ENCODE results near the gene TENM4.

The TENM4 gene

DNA sequence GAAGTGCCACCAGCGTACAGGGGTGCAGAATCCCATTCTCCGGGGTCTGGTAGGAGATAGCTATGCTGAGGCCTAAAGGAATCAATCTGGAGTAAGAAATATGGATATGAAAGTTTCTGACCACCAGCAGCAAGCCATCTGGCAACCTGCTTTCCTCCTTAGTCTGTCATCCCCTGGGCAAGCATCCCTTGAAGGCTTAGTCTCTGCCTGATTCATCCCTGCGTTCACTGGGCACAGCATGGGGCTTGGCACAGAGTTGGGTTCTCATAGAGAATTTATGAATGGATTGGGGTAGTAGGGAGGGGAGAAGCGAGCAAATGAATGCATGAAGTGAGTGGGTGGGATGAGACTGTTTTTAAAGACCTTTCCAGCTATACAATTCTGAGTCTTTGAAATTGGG lies 780.4 kb downstream of the TENM4 start:
- DNase-seq (ENCODE audit: low read depth in 2 of 2): no peak

GRCh38 chr11:78659326-78660270 lies 781.2 kb downstream of the TENM4 start:
- no peak for DNase-seq (ENCODE audit: low read depth in 2 of 2)

DNA sequence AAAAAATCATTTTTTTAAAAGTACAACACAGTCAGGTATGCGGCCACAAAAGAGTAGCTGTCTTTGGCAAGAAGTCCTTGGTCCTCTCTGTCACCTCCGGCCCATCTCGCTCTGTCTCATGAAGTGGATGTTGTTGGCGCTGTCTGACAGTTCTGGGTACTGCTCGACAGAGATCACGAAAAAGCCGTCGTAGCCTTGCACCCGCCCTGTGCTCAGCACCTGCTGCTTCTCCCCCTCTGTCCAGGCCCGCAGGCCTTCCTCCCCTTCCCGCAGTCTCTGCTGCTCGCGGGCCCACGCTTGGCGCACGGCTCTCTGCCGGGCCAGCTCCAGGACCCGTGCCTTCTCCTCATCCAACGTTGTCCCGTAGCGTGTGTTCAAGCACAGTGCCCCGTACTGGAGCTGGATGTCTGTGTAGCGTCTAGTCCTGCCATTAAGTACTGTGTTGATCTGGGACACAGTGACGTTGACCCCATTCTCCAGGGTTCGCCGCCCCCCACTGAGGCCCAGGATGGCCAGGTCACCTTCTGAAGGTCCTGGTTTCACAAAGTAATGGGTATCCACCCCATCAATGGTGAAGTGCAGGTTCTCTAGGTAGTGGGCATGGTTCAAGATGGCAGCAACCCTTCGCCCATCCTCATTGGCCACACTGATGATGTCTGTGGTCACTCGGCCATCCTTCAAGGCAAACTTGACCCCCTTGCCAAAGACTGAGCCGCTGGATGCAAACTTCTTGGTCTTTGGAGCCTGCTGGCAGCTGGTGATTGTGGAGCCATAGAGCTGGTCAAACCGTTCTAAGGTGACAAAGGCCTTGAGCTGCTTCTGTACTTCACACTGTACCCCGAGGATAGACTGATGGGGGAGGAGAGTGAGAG lies 782.6 kb downstream of the TENM4 start:
- no peak for DNase-seq (ENCODE audit: low read depth in 2 of 2)

DNA sequence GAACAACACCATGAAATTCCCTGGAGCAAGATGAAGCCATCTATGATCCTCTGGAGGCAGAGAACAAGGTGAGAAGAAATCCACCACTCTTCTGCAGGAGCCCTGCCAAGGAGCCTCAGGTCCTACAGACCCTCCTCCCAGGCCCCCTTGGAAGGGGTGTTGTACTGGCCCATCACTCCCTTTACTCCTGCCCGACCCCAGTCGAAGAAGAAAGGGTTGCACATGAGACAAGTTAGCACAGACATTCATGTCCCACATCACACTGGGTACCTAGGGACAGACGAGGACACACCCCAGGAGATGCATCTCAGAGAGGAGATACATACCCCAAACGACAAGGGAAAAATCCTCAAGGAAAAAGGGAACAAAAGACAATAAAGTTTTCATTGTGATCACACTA lies 783.4 kb downstream of the TENM4 start:
- DNase-seq (ENCODE audit: low read depth in 2 of 2): no peak

DNA sequence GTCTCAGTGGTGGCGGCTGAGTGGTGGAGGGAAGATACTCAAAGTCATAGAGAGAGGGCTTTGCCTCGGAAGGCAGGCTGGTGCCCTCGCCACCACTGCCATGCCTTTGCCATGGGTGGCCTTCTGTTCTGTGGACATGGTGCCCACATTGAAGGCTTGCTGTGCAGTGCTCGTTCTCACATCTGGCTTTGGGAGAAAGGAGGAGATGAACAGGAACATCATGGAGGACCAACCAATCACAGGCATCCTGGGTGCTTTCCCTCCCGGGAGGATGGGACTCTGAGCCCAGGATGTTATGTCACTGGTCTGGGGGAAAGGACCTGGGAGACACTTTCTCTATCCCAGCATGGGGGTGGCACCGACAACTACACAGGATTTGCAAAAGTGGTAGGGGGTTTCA lies 783.8 kb downstream of the TENM4 start:
- DNase-seq (ENCODE audit: low read depth in 2 of 2): no peak

- DNase-seq (ENCODE audit: low read depth in 2 of 2): no peak
Measured at GRCh38 chr11:78656327-78656726, 784.5 kb downstream of the TENM4 start.

DNA sequence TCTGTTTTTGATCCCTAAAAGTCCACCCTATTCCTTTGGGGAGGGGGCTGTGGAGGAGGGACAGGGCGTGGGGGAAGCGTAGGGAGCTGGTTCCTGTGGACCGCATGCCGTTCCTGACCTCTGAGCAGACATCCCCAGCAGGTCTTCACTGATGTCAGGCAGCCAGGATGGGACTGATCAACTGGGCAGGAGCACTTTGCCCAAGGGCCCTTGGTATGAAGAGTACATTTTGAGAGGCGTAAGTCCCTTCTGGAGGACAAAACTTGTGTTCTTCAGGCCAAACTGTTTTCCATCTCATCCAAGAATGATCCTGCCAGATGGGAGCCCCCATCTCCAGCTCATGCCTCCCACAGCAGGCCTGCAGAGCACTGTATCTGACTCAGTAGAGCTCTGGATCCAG lies 785.3 kb downstream of the TENM4 start:
- no peak for DNase-seq (ENCODE audit: low read depth in 2 of 2)

DNA sequence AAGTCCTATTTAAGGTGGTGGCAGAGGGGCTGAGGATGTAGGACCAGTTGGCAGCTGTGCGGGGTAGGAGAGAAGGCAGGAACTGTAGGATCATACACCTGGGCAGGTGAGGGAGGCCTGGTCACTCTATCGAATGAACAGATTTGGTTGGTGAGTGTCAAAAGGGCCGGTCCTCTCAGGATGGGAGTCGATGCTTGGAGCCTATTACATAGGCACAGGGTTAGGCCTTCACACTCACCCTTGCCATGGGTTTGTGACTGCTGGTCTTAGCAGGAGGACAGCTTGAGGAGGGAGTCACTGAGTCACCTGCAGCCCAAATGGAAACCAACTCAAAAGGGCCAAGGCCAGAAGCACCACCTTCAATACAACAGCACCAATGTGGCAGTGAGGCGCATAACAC lies 786.0 kb downstream of the TENM4 start:
- no peak for DNase-seq (ENCODE audit: low read depth in 2 of 2)

DNA sequence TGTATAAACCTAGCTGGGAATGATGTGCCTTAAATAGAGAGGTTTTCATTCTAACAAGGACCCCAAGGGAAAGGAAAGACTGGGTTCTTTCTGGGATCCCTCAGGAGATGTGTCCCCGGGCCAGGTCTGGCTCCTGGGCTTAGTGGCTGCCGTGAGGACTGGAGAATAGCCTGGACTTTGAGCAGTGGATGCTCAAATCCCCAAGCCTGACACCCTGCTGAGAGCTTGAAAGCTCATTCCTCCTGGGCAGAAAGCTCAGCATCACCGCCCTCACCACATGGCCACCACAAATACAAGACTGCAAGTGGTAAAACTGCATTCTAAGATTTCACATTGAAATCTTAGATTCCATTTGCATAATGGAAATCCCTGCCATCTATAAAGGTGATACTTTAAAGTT lies 786.8 kb downstream of the TENM4 start:
- no peak for DNase-seq (ENCODE audit: low read depth in 2 of 2)

DNA sequence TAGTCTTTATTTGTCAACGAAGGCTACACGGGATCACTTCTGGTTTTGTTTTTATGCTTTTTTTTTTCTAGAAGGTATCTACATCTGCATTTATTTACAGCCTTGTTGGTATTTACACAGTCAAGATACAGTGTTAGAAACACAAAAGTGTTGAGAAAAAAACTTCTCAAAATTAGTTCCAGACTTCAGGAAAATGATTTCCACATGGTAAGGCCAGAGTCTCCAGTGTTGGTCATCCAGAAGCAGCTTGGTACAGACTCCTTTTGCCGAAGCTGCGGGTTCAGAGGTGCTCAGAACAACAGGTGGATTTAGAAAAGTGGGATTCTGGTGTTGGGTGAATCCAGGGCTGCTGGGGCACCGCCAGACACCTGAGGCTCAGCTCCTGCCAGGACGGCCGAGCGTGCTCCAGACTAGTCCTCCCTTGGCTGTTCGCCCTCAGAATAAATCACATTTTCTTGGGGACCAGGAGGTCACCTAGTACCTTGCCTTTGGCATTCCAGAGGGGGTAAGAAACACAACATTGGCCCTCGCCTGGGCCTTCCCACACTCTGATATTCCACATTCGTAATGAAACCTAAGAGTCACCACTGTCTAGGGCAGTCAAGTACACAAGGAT lies 787.4 kb downstream of the TENM4 start:
- DNase-seq (ENCODE audit: low read depth in 2 of 2): no peak

DNA sequence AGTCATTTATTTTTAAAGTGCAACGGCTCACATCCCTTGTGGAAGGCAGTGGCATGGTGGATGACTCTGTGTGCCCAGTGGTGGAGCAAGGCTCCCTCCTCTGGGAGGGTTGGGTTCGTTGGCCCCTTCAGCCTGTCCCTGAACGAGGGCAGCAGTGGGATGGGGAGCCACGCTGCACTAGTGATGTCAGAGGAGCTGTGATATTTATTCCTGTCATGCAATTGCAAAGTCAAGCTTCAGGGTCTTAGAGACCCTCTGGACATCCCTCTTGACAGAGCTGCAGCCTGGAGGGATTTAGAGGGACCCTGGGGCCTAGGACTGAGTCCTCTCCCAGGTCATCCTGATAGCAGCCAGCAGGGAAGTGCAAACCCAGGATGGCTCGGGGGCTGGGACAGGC lies 788.0 kb downstream of the TENM4 start:
- DNase-seq (ENCODE audit: low read depth in 2 of 2): no peak

DNA sequence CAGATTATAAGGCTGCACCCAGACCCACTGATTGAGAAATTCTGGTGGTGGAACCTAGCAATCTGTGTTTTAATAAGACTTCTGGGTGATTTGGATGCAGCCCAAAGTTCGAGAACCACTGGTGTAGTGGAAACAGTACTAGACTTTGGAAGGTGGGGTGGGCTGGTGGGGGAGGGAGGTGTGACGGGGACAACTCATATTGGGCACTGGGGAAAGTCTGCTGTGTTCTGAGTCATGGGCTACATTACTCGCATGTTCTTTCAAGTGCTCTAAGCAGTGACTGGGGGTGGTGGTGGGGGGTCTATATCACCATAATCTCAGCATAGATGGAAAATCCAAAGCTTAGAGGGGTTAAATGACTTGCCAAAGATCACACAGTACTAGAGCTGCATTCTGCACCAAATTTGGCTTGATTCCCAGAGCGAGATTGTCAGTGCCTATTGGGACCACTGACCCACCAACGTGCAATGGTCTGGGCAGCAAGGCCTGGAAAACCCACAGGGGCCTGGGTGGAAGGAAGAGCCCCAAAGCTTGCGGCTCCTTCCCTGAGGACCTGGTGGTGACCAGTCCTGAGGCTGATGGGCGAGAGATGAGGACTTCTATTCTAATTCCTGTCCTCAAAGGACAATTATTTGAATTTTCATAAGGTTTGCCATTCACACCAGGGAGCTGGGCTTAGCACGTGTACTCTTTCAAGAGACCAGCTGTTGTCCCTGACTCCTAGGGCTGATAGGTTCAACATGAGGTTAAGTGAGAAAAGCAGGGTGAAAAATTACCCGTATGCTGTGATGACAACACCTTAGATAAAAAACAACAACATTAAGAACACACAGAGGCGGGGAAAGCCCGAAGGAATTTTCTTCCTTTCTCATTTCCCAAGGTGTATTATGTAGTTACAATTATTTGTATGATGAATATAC lies 788.6 kb downstream of the TENM4 start:
- DNase-seq (ENCODE audit: low read depth in 2 of 2): no peak

GRCh38 chr11:78651136-78651775 lies 789.6 kb downstream of the TENM4 start:
- DNase-seq (ENCODE audit: low read depth in 2 of 2): no peak

DNA sequence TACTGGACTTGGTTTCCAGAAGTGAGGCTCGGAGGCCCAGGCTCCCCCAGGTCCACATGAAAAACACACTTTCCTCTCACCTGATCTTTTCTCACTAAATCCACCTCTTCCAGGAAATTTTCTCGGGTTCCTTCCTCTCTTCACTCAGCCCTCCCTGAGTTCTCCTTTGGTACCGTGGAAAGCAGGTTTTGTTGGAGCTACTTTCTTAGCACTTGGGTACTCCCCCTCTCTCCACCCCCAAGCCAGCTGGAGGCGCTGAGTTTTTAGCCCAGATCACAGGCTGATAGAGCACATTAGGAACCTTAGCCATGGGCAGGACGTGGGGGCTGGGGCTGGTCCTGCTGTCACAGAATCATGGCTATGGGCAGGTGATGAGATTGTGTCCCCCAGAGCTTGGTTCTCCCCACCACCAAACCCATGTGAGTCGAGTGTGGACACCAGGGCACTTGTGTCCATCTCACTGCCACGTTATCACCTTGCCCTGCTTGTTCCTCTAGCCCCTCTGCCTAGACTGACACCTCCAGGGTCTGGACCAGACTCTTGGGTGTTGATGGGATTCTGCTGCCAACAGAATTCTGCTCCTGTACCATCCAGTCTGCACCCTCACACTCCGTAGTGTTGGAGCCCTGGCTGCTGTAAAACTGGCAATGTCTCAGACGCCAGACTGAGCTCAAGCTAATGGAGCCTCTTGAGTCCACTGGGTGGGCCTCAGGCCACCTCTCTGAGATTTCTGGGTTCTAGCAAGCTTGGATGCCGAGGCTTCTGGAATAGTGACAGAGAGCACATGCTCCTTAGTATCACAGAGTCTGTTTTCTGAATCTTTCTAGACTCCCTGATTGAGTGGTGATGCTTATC lies 791.2 kb downstream of the TENM4 start:
- DNase-seq (ENCODE audit: low read depth in 2 of 2): no peak

DNA sequence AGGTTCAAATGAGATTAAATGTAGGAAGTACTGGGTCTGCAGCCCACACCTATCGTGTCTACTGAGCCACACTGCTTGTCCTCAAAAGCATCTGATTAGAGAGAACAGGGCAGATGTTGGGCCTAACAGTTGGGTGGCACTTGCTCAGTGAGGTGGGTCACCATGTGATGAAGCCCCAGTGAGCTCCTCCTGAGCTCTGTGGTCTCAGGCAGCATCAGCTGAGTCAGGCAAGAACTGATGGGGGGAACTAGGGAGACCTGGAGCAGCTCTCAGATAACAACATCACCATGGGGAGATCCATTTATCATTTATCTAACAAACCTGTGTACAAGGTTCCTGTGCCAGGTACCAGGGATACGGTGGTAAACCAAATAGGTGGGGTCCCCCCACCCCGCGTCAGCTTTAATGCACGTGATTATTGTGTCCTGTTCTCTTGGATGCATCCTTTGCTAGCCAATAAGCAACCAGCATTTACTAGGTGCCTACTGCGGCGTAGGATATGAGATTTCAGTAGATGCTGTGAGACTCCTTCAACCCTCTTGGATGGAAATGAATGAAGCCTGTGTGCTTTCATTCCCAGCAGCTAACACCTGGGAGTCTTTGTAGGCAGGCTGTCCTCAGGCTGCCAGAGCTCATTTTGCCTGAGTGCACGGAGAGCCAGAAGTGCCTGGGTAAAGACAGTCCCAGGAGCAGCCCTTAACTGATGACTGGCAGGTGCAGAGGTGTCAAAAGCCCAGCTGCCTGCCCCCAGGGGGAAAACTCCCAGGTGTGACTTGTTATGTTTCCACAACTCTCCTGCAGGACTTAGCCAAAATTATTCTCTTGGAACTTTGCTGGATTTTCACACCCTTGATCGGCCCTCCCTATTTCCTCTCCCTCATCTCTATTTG lies 792.6 kb downstream of the TENM4 start:
- DNase-seq (ENCODE audit: low read depth in 2 of 2): no peak

DNA sequence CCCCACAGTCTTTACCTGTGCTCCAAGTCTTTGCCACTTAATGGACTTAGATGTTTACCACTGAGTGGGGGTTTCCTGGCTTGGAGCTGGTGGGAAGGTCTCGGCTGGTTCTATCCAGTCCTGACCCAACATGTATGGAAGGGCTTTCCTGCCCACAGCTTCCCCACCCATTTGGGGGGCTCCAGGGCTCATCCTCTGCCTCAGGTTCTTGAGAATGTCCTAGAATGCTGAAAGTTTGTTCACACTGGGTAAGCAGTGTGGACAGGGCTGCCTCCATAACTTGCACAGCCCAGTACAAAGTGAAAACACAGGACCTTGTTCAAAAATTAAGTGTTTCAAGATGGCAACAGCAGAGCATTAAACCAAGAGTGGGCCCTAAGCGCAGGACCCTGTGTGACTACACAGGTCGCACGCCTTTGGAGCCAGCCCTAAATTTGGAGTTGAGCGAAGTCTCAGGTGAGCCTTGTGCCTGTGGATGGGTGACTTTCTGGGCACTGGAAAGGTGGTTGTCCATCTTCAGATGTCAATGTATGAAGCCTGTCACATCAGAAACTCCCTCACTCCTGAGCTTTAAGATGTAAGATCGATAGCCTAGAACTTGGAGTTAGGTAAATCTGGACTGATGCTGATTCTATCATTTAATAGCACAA lies 793.4 kb downstream of the TENM4 start:
- no peak for DNase-seq (ENCODE audit: low read depth in 2 of 2)

- DNase-seq (ENCODE audit: low read depth in 2 of 2): peak in 1 of 2 donors; percentile 9
Measured at GRCh38 chr11:78646564-78647185, 794.2 kb downstream of the TENM4 start.

Measured in activated CD8-positive, alpha-beta memory T cell treated with anti-CD3 and anti-CD28 coated beads for 4 hours (primary cell).